Panc1 (cell line): ENCODE results near the gene AGO1.

ENCODE experiments used
- POLR2AphosphoS5 ChIP-seq: IDR thresholded peaks from 2 replicates; pipeline ENCODE4 v1.6.1; 2012; ENCODE audit warnings: mild to moderate bottlenecking, low read depth, low read length, moderate library complexity
- SIN3A ChIP-seq: IDR thresholded peaks from 2 replicates; pipeline ENCODE4 v1.6.1; 2012; ENCODE audit warnings: low read depth, mild to moderate bottlenecking, low read length, moderate library complexity, borderline replicate concordance; ENCODE audit not compliant: insufficient read depth
- TF ChIP-seq, protein P1 (sequence below): fragments of 450-650 bp; IDR thresholded peaks from 2 replicates; pipeline ENCODE4 v1.5.1; 2017; ENCODE audit warnings: mild to moderate bottlenecking
- TF ChIP-seq, protein P2 (sequence below), 2 experiments: IDR thresholded peaks; 2 replicates each; pipeline ENCODE4 v1.6.1; 2011 to 2012; ENCODE audit warnings: low read depth in 2 of 2, control low read depth in 1 of 2, low read length in 1 of 2, mild to moderate bottlenecking in 1 of 2, moderate library complexity in 1 of 2; ENCODE audit not compliant: insufficient read depth in 1 of 2

GRCh38 chr1:35852241-35852640 is 30.8 kb upstream of the AGO1 start:
- TF ChIP-seq, protein P1, sequence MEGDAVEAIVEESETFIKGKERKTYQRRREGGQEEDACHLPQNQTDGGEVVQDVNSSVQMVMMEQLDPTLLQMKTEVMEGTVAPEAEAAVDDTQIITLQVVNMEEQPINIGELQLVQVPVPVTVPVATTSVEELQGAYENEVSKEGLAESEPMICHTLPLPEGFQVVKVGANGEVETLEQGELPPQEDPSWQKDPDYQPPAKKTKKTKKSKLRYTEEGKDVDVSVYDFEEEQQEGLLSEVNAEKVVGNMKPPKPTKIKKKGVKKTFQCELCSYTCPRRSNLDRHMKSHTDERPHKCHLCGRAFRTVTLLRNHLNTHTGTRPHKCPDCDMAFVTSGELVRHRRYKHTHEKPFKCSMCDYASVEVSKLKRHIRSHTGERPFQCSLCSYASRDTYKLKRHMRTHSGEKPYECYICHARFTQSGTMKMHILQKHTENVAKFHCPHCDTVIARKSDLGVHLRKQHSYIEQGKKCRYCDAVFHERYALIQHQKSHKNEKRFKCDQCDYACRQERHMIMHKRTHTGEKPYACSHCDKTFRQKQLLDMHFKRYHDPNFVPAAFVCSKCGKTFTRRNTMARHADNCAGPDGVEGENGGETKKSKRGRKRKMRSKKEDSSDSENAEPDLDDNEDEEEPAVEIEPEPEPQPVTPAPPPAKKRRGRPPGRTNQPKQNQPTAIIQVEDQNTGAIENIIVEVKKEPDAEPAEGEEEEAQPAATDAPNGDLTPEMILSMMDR: no peak
- TF ChIP-seq SIN3A: no peak
- TF ChIP-seq POLR2AphosphoS5: no peak
- TF ChIP-seq, protein P2, sequence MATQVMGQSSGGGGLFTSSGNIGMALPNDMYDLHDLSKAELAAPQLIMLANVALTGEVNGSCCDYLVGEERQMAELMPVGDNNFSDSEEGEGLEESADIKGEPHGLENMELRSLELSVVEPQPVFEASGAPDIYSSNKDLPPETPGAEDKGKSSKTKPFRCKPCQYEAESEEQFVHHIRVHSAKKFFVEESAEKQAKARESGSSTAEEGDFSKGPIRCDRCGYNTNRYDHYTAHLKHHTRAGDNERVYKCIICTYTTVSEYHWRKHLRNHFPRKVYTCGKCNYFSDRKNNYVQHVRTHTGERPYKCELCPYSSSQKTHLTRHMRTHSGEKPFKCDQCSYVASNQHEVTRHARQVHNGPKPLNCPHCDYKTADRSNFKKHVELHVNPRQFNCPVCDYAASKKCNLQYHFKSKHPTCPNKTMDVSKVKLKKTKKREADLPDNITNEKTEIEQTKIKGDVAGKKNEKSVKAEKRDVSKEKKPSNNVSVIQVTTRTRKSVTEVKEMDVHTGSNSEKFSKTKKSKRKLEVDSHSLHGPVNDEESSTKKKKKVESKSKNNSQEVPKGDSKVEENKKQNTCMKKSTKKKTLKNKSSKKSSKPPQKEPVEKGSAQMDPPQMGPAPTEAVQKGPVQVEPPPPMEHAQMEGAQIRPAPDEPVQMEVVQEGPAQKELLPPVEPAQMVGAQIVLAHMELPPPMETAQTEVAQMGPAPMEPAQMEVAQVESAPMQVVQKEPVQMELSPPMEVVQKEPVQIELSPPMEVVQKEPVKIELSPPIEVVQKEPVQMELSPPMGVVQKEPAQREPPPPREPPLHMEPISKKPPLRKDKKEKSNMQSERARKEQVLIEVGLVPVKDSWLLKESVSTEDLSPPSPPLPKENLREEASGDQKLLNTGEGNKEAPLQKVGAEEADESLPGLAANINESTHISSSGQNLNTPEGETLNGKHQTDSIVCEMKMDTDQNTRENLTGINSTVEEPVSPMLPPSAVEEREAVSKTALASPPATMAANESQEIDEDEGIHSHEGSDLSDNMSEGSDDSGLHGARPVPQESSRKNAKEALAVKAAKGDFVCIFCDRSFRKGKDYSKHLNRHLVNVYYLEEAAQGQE (IDR thresholded peaks at IDR 0.05; ENCODE audit: insufficient read depth in 1 of 2, low read depth in 2 of 2, low read length in 1 of 2): no peak
